NT2/D1 (cell line): ENCODE data around the gene ADO.
A peak's percentile ranks its signal among the peaks of the same experiment; 100 is the strongest.

Source experiments
- DNase-seq: peaks from one replicate; pipeline ENCODE4 v3.0.0-alpha.2; 2011; ENCODE audit warnings: low read depth, low spot score
- H3K27me3 ChIP-seq: 2 replicates; pipeline ENCODE4 v1.6.0; 2011; ENCODE audit warnings: mild to moderate bottlenecking; ENCODE audit not compliant: insufficient read length, insufficient read depth
- H3K36me3 ChIP-seq: 2 replicates; pipeline ENCODE4 v1.6.1; 2011; ENCODE audit warnings: mild to moderate bottlenecking, low read length, mixed read lengths; ENCODE audit not compliant: insufficient read depth, insufficient read length
- H3K4me1 ChIP-seq: 2 replicates; pipeline ENCODE4 v1.5.1; 2011; ENCODE audit not compliant: insufficient read depth, insufficient read length
- H3K4me3 ChIP-seq: 2 replicates; pipeline ENCODE4 v1.5.1; 2011; ENCODE audit warnings: low read depth; ENCODE audit not compliant: insufficient read length
- H3K9ac ChIP-seq: 2 replicates; pipeline ENCODE4 v1.6.0; 2011; ENCODE audit warnings: low read depth; ENCODE audit not compliant: insufficient read length
- H3K9me3 ChIP-seq: 2 replicates; pipeline ENCODE4 v1.5.1; 2011; ENCODE audit warnings: mild to moderate bottlenecking, low read length; ENCODE audit not compliant: insufficient read depth
- SUZ12 ChIP-seq: IDR thresholded peaks from 2 replicates; pipeline ENCODE4 v1.6.1; 2011; ENCODE audit not compliant: insufficient read length, insufficient read depth; ENCODE audit errors: extremely low read depth
- YY1 ChIP-seq: IDR thresholded peaks from 2 replicates; pipeline ENCODE4 v1.6.1; 2011; ENCODE audit not compliant: insufficient read length, insufficient read depth
- ZNF274 ChIP-seq: IDR thresholded peaks from 2 replicates; pipeline ENCODE4 v1.6.1; 2011; ENCODE audit warnings: mild to moderate bottlenecking, low read depth, low read length

The ADO gene

DNA sequence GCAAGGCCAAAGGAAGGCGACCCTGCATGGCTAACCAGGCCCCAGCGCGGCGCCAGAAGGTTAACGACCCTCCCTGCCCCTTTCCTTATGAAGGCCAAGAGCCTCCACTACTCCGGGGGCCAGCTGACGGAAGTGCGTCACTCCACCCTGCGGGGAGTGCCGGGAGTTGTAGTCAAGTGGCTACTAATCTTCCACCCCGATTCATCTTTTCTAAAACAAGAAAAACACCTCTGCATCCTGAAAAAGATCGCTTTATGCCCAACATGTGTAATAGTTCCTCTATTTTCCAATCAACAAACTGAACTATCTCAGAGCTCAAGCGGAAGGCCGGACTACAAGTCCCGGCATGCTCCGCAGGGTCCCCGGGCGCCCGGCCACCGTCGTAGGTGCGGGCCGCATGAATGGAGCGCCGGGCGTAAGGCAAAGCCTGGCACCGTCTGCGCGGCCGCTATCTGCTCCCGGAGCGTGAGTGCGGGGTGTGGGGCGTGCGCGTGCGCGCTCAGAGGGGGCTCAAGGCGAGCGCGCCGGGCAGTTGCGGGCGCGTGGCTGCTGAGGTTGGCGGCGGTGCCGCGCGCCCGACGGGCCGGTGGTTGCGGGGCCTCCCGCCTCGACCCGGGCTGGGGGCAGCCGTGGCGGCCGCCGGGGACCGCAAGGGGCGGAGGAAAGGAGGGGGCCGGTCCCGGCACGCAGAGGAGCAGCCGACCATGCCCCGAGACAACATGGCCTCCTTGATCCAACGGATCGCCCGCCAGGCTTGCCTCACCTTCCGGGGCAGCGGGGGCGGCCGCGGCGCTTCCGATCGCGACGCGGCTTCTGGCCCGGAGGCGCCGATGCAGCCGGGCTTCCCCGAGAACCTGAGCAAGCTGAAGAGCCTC, at the start of gene ADO:
Gene ADO, plus strand, starts transcription at position 365 of the 875 bp plus-strand sequence. Its CDS starts 340 bp downstream, at position 705.
- Histone ChIP-seq H3K27me3 (no peaks in the 10 kb centered on the region), H3K9ac (peak within 1 kb of the TSS; percentile 97), H3K9me3 (no peaks in the 10 kb centered on the region), H3K4me1 (no peaks in the 10 kb centered on the region), H3K36me3 (peaks cover 21% of the 10 kb centered on the region), H3K4me3 (peak within 1 kb of the TSS; percentile 85)
- TF ChIP-seq SUZ12 (no peak), ZNF274 (no peak), YY1 (peak; percentile 10)
- peak; percentile 66 for DNase-seq

DNA sequence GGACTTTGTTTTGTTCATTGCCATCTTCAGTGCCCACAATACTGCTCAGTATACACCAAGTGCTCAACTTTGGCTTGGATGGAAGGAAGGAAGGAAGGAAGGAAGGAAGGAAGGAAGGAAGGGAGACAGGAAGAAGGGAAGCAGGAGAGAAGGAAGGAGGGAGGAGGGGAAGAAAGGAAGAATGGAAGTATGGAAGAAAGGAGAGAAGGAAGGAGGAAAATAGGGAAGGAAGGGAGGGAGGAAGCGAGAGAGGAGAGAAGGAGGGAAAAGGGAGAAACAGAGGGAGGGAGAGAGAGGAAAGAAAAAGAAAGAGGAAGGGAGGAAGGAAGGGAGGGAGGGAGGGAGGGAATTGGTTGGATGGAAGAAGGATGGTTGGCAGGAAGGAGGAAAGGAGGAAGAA, 49.6 kb upstream of the ADO start:
- TF ChIP-seq ZNF274 = no peak
- H3K4me1 ChIP-seq = no peaks in the 10 kb centered on the region

DNA sequence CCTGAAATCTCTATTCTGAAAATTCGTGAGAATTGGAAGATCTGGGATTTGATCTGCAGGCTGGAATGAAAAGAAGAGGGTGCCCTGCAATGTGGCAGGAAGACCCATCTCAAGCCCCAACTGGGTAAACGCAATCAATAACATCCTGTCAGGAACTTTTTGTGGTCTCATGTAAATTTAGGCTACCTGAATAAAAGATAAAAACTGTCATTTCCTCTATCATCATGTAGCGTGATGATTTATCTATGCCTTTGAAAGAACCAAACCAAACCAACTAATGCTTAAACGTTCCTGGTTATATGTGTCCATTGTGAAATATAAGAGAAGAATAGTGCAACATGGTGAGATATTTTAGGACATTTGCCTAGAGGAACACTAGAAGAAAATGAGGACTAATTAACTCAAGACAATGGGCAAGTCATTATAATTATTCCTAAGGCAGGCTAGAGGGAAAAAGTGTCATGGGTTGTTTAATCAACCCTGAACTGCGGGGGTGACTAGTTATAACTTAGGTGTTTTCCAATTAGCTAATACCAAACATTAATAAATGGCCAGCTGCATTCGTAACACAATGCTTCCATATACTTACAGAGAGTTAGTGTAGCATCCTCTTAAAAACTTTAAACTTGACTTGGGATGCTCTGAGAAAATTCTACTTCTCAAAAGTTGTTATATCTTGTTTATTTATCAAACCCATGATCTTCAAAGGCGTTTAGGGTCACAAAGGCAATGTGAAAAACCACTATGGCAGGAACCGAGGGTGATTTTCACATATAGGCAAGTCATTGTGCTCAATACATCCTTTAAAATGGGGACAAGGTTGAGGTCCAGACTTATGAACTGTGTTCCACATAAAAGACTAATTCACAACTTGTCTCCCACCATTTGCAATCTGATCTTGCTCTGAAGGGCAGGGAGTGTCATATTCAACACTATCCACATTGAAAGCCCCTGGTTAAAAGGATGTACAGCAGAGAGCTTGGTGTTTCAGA, 48.6 kb upstream of the ADO start:
- no peak overlapping the region for H3K4me3 ChIP-seq
- H3K27me3 ChIP-seq = no peaks in the 10 kb centered on the region
- no peak for TF ChIP-seq YY1
- TF ChIP-seq SUZ12 = no peak
- TF ChIP-seq ZNF274 = no peak
- no peak for DNase-seq
- H3K36me3 ChIP-seq = no peaks in the 10 kb centered on the region
- H3K9ac ChIP-seq = no peak overlapping the region
- no peaks in the 10 kb centered on the region for H3K9me3 ChIP-seq
- H3K4me1 ChIP-seq = no peaks in the 10 kb centered on the region

More for the DNA sequence above, 49.6 kb upstream of the ADO start:
- Histone ChIP-seq H3K4me3 (no peak overlapping the region), H3K27me3 (no peaks in the 10 kb centered on the region), H3K9me3 (no peaks in the 10 kb centered on the region), H3K36me3 (no peaks in the 10 kb centered on the region), H3K9ac (no peak overlapping the region)
- DNase-seq = no peak

DNA sequence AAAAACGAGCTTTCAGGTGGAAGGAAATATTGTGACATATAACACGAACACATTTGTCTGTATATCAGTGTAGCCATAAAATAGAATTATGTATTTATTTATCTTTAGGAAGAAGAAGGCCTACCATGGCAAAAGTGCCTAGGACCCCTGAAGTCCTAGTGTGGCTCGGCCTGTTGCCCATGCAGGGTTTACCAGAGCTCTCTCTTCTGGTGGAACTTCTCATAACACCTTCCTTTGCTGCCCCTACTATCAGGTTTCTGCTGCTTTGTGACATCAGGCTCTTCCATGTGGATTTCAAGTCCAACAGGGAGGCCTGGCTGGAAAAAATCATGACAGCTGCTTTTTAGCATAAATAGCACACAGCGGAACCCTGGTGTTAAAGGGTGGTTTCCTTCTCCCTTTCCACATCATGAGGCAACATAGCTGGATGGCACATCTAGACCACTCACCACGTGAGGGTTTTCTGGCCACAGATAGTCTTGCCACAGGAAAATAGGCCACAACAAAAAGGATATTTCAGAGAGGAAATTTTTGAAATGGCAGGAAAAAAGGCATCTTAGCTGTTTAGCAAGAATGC, 44.8 kb upstream of the ADO start:
- Histone ChIP-seq H3K27me3 (no peaks in the 10 kb centered on the region), H3K9me3 (no peaks in the 10 kb centered on the region), H3K36me3 (no peaks in the 10 kb centered on the region), H3K4me3 (no peak overlapping the region), H3K4me1 (no peaks in the 10 kb centered on the region), H3K9ac (no peak overlapping the region)
- no peak for DNase-seq
- no peak for TF ChIP-seq YY1
- no peak for TF ChIP-seq ZNF274
- no peak for TF ChIP-seq SUZ12

DNA sequence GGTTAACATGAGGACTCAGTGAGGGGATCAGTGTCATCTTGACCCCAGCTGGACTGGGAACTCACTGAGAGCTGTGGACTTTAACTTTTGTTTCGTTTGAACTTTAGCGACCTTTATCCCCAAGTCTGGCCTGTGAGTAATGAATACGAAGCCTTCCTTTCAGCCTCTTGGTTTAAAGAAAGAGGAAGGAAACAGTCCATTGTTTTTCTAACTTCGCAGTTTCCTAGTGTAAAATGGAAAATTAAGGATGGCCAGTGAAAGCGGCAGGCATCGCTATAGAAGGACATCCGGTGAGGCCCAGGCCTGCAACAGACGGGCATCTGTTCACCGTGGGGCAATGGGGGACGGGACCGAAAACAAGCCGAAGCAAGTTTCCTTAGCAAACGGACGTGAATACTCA, 44.1 kb upstream of the ADO start:
- no peaks in the 10 kb centered on the region for H3K27me3 ChIP-seq
- H3K4me3 ChIP-seq = no peak overlapping the region
- H3K9ac ChIP-seq = no peak overlapping the region
- no peak for DNase-seq
- no peaks in the 10 kb centered on the region for H3K36me3 ChIP-seq
- no peak for TF ChIP-seq SUZ12
- TF ChIP-seq YY1 = no peak
- TF ChIP-seq ZNF274 = no peak
- no peaks in the 10 kb centered on the region for H3K9me3 ChIP-seq
- no peaks in the 10 kb centered on the region for H3K4me1 ChIP-seq

DNA sequence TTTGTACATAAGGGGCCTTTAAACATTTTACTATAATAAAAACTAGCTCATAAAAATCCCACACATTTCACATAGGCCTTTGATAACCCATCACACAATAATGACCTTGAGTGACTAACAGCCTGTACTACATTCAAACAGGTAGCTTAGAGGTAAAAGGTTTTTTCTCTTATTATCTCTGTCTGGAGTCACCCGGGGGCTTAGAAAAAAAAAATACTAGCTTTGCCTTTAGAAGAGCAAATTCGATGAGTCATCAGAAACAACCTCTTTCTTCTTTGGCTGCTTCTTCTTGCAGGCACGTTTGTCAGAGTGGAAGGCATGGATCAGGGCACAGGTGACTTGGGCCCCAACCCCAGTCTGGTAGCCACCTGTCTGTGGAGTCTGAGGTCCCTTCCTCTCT, 43.4 kb upstream of the ADO start:
- Histone ChIP-seq H3K9me3 (no peaks in the 10 kb centered on the region), H3K27me3 (no peaks in the 10 kb centered on the region), H3K4me3 (no peak overlapping the region), H3K36me3 (no peaks in the 10 kb centered on the region), H3K4me1 (no peaks in the 10 kb centered on the region), H3K9ac (no peak overlapping the region)
- DNase-seq = peak; percentile 11
- TF ChIP-seq ZNF274 (no peak), SUZ12 (no peak), YY1 (no peak)
